ENCODE measurements around the gene SLC26A11. TPM values are rescaled to one million over a fixed set of nuclear protein-coding genes. Genes with fewer than 3 reads are reported as not detected.

The SLC26A11 gene
- total RNA-seq, 1 experiment from 2014 or later: 17.7 TPM

DNA sequence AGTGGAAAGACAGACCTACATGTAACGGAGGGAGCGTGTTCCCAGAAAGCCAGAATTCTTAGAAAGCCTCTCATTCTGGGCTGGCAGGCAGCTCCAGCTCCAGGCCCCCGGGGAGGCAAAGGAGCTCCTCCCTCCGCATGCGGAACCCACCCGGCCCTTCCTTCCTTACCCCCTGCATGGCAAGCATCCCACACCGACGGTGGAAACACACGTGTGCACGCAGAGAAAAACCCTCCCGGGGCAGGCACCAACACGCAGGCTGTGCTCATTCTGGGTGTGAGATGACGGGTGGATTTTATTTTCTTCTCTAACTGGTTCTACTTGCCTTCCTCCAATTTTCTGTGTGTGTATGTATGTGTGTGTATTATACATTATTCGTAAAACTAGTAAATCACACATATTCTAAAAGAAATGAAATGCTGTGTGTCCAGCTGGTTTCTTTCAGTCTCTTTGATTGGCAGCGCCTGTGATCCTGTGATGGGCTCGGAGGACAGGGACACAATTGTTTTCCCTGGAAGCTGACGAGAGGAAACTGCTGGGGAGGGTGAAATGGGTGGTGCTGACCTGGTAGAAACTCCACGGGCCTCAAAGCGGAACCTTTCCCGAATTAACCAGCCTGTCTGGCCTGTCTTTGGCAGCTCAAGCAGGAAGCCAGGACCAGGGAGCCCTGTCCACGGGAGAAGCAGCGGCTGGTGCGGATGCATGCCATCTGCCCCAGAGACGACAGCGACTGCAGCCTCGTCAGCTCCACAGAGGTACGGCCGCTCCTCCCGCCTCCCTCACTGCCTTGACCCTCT is 28.2 kb upstream of the SLC26A11 start:
- no peaks in the 10 kb centered on the region; the same call in 1 of the 2 replicates for H3K27me3 ChIP-seq (ENCODE audit: insufficient read depth, low read length)
- POLR2A ChIA-PET: interaction anchor here (0.6 to 1.7 kb wide), 2 partner anchors 28 to 43 kb away, joined by 3 to 4 read pairs; partner anchors contain the start of genes SGSH and SLC26A11
- peaks cover 0 to 12% of the 10 kb centered on the region in 2 experiments; a peak in 1 of 4 replicates for H3K4me1 ChIP-seq (ENCODE audit: control insufficient read depth in 1 of 2, insufficient read depth in 2 of 2, low read length in 2 of 2)
- H3K79me2 ChIP-seq (ENCODE audit: insufficient read depth, low read length): no peaks in the 10 kb centered on the region
- no peak overlapping the region for H3K27ac ChIP-seq (ENCODE audit: low read depth, low read length)
- H3K36me3 ChIP-seq (ENCODE audit: control insufficient read depth in 1 of 2, insufficient read depth in 2 of 2, low read length in 2 of 2): no peaks in the 10 kb centered on the region
- no peak overlapping the region for H3K4me2 ChIP-seq (ENCODE audit: low read length)
- CTCF ChIA-PET: interaction anchor here (0.7 to 1.0 kb wide), 3 partner anchors 8 to 91 kb away, joined by 3 to 4 read pairs (median 3); partner anchors contain the start of gene GAA
- DNase-seq (ENCODE audit: low read depth, low spot score): no peak
- H3K9ac ChIP-seq (ENCODE audit: low read length): no peak overlapping the region
- H3K9me3 ChIP-seq (ENCODE audit: control insufficient read depth in 1 of 2, insufficient read depth in 1 of 2, low read depth in 1 of 2, low read length in 2 of 2): no peaks in the 10 kb centered on the region; a peak in 1 of 4 replicates
- TF ChIP-seq FOSL1 (IDR thresholded peaks at IDR 0.05; ENCODE audit: low read depth) (no peak), YY1 (IDR thresholded peaks at IDR 0.05; ENCODE audit: extremely low read depth, insufficient replicate concordance, low read depth, low read length) (no peak), POLR2AphosphoS5 (IDR thresholded peaks at IDR 0.05; ENCODE audit: low read depth, low read length) (no peak), SIN3A (IDR thresholded peaks at IDR 0.05; ENCODE audit: low read depth) (no peak), ELF1 (IDR thresholded peaks at IDR 0.05; ENCODE audit: borderline replicate concordance, low read depth) (no peak), RAD21 (IDR thresholded peaks at IDR 0.05; ENCODE audit: low read depth) (no peak), TCF7L2 (IDR thresholded peaks at IDR 0.05; ENCODE audit: borderline replicate concordance, extremely low read depth, insufficient read depth, insufficient read length) (no peak), CEBPB (IDR thresholded peaks at IDR 0.05; ENCODE audit: low read depth) (no peak), SP1 (IDR thresholded peaks at IDR 0.05; ENCODE audit: low read depth) (no peak), EGR1 (IDR thresholded peaks at IDR 0.05; ENCODE audit: low read depth) (no peak), CBX3 (IDR thresholded peaks at IDR 0.05; ENCODE audit: low read depth) (no peak), ZFX (IDR thresholded peaks at IDR 0.05) (no peak)
- TF ChIP-seq, protein P1, sequence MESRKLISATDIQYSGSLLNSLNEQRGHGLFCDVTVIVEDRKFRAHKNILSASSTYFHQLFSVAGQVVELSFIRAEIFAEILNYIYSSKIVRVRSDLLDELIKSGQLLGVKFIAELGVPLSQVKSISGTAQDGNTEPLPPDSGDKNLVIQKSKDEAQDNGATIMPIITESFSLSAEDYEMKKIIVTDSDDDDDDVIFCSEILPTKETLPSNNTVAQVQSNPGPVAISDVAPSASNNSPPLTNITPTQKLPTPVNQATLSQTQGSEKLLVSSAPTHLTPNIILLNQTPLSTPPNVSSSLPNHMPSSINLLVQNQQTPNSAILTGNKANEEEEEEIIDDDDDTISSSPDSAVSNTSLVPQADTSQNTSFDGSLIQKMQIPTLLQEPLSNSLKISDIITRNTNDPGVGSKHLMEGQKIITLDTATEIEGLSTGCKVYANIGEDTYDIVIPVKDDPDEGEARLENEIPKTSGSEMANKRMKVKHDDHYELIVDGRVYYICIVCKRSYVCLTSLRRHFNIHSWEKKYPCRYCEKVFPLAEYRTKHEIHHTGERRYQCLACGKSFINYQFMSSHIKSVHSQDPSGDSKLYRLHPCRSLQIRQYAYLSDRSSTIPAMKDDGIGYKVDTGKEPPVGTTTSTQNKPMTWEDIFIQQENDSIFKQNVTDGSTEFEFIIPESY (IDR thresholded peaks at IDR 0.05; ENCODE audit: extremely low read depth, insufficient replicate concordance, low read length): no peak
- TF ChIP-seq, protein P2, sequence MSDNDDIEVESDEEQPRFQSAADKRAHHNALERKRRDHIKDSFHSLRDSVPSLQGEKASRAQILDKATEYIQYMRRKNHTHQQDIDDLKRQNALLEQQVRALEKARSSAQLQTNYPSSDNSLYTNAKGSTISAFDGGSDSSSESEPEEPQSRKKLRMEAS (IDR thresholded peaks at IDR 0.05): no peak
- no peaks in the 10 kb centered on the region for H4K20me1 ChIP-seq (ENCODE audit: insufficient read depth)
- RAD21 ChIA-PET (ENCODE audit: low non-redundant PET in 1 of 2, low total read pairs in 2 of 2, uncharacterized antibody in 2 of 2, unreplicated experiment in 2 of 2): interaction anchor here in 1 of 2 experiments (0.7 kb wide), 1 partner anchor 25 kb away, joined by 3 read pairs; no protein-coding TSS in a partner anchor
- intact Hi-C loops (cut with micrococcal nuclease): no loop called here
- no peak for ATAC-seq
- H3K9me2 ChIP-seq (ENCODE audit: insufficient read depth): no peaks in the 10 kb centered on the region
- no TSS peak for BruUV-seq (replicated peaks)
- H3K4me3 ChIP-seq (replicated peaks in 1 of 2; ENCODE audit: low read depth in 1 of 2, low read length in 2 of 2): no peak overlapping the region
- H2AFZ ChIP-seq (ENCODE audit: low read depth, low read length, poor library complexity, severe bottlenecking): no peak overlapping the region

Measured in HCT116 (cell line).